CD14-positive monocyte (primary cell): Measurements from ENCODE around the gene GTPBP10. TPM values are rescaled to one million over a fixed set of nuclear protein-coding genes. Genes with fewer than 3 reads are reported as not detected.

Source experiments
- DNase-seq, 3 donors: peaks; one replicate each; pipeline ENCODE4 v3.0.0-alpha.2; 2011 to 2022
- H2AFZ ChIP-seq: 2 replicates; pipeline ENCODE4 v1.6.0; 2012; ENCODE audit warnings: mild to moderate bottlenecking, low read depth, low read length, inconsistent platforms; ENCODE audit not compliant: insufficient read depth, poor library complexity, severe bottlenecking
- H3K27ac ChIP-seq, 2 donors: 1 replicate in 1 of 2; 2 replicates in 1 of 2; pipeline ENCODE4 v1.5.1; 2012 to 2013; ENCODE audit warnings: low read length in 2 of 2, control low read depth in 1 of 2, inconsistent platforms in 1 of 2, low read depth in 1 of 2, mild to moderate bottlenecking in 1 of 2
- H3K27me3 ChIP-seq, 2 donors: one replicate each; pipeline versions ENCODE4 v1.6.0 to v1.6.1; 2011 to 2013; ENCODE audit warnings: low read length in 2 of 2; ENCODE audit not compliant: control insufficient read depth in 2 of 2, insufficient read depth in 2 of 2
- H3K36me3 ChIP-seq, 2 donors: replicated peaks in 1 of 2; 1 replicate in 1 of 2; 2 replicates in 1 of 2; pipeline versions ENCODE4 v1.5.1 to v1.6.1; 2012 to 2013; ENCODE audit warnings: low read length in 2 of 2, control low read depth in 1 of 2, inconsistent platforms in 1 of 2, mild to moderate bottlenecking in 1 of 2; ENCODE audit not compliant: insufficient read depth in 2 of 2, control insufficient read depth in 1 of 2
- H3K4me1 ChIP-seq, 2 donors: 1 replicate in 1 of 2; 2 replicates in 1 of 2; pipeline versions ENCODE4 v1.5.1 to v1.6.1; 2012 to 2013; ENCODE audit warnings: low read length in 2 of 2, control low read depth in 1 of 2, inconsistent platforms in 1 of 2, mild to moderate bottlenecking in 1 of 2, moderate library complexity in 1 of 2; ENCODE audit not compliant: insufficient read depth in 2 of 2, control insufficient read depth in 1 of 2
- H3K4me2 ChIP-seq: replicated peaks from 2 replicates; pipeline ENCODE3; 2012; ENCODE audit warnings: low read length, moderate library complexity, mild to moderate bottlenecking; ENCODE audit not compliant: poor library complexity, severe bottlenecking; ENCODE audit errors: extremely low read depth
- H3K4me3 ChIP-seq, 3 experiments: fragments of 200-600 bp in 1 of 3; sonication (generic) in 1 of 3; replicated peaks in 1 of 3; 1 replicate in 2 of 3; 2 replicates in 1 of 3; pipeline ENCODE4 v1.5.1; 2011 to 2013; ENCODE audit warnings: low read length in 3 of 3, mild to moderate bottlenecking in 3 of 3, control low read depth in 2 of 3, low read depth in 2 of 3, inconsistent platforms in 1 of 3, moderate library complexity in 1 of 3
- H3K79me2 ChIP-seq: 2 replicates; pipeline ENCODE4 v1.6.0; 2012; ENCODE audit warnings: mild to moderate bottlenecking, control low read depth, inconsistent platforms, low read length, moderate library complexity; ENCODE audit not compliant: insufficient read depth
- H3K9ac ChIP-seq: 2 replicates; pipeline ENCODE4 v1.6.0; 2017; ENCODE audit warnings: low read length, mild to moderate bottlenecking; ENCODE audit not compliant: insufficient read depth, poor library complexity, severe bottlenecking
- H3K9me3 ChIP-seq, 2 donors: replicated peaks in 1 of 2; 1 replicate in 1 of 2; 2 replicates in 1 of 2; pipeline versions ENCODE4 v1.5.1 to v1.6.1; 2012 to 2013; ENCODE audit warnings: low read length in 2 of 2, control low read depth in 1 of 2; ENCODE audit not compliant: control insufficient read depth in 1 of 2, insufficient read depth in 1 of 2
- H4K20me1 ChIP-seq: 2 replicates; pipeline ENCODE4 v1.6.0; 2012; ENCODE audit warnings: mild to moderate bottlenecking, low read length, control low read depth, moderate library complexity; ENCODE audit not compliant: insufficient read depth
- H3K27ac Mint-ChIP-seq, 7 donors: one replicate each; pipeline ENCODE4 v1.8.0; 2020; ENCODE audit warnings: mild to moderate bottlenecking in 7 of 7, mixed read lengths in 7 of 7, moderate library complexity in 6 of 7, inconsistent platforms in 2 of 7
- H3K27me3 Mint-ChIP-seq, 3 donors: one replicate each; pipeline ENCODE4 v1.8.0; 2021 to 2022; ENCODE audit warnings: low read depth in 3 of 3, mild to moderate bottlenecking in 3 of 3, mixed read lengths in 3 of 3, moderate library complexity in 3 of 3, inconsistent platforms in 1 of 3
- H3K36me3 Mint-ChIP-seq, 2 donors: one replicate each; pipeline ENCODE4 v1.8.0; 2020; ENCODE audit warnings: mixed read lengths in 2 of 2, inconsistent platforms in 1 of 2, mild to moderate bottlenecking in 1 of 2
- H3K4me1 Mint-ChIP-seq: one replicate; pipeline ENCODE4 v1.8.0; 2020; ENCODE audit warnings: mild to moderate bottlenecking, mixed read lengths
- H3K4me3 Mint-ChIP-seq, 2 donors: one replicate each; pipeline ENCODE4 v1.8.0; 2020; ENCODE audit warnings: mild to moderate bottlenecking in 2 of 2, mixed read lengths in 2 of 2, moderate library complexity in 1 of 2
- H3K9me3 Mint-ChIP-seq, 7 donors: one replicate each; pipeline ENCODE4 v1.8.0; 2020 to 2022; ENCODE audit warnings: mixed read lengths in 7 of 7, mild to moderate bottlenecking in 6 of 7, moderate library complexity in 6 of 7, inconsistent platforms in 2 of 7
- CTCF ChIP-seq: fragments of 200-600 bp; IDR thresholded peaks from one replicate; pipeline ENCODE4 v1.8.0; 2022; ENCODE audit warnings: antibody characterized with exemption, mild to moderate bottlenecking
- WGBS: methylation state at CpG from one replicate; pipeline ENCODE4 v1.1.5; 2013; ENCODE audit warnings: missing lambda C conversion rate; ENCODE audit not compliant: insufficient coverage; 5-methylcytosine and 5-hydroxymethylcytosine counted together
- intact Hi-C, 2 donors: fragments of 100-400 bp; cut with micrococcal nuclease; formaldehyde crosslinking; loops; one replicate each; pipeline versions ENCODE4 v1.15.0 to v1.15.1; 2023
- polyA plus RNA-seq, 3 donors: library from polyadenylated mRNA; depleted of rRNA in 1 of 3; unstranded in 2 of 3; stranded (reverse) in 1 of 3; fragments of 300-500 nt in 2 of 3; fragments of >200 nt in 1 of 3; fragmentation: Illumina TruSeq in 2 of 3; gene quantifications; 1 replicate in 2 of 3; 2 replicates in 1 of 3; pipeline ENCODE4 v1.2.3, GENCODE V29; 2012 to 2021

The GTPBP10 gene
- polyA plus RNA-seq, 3 donors: 7.0 to 12.2 (median 10.4) TPM

- H3K27me3 Mint-ChIP-seq: peaks cover 0 to 2% (median 0%) of the 10 kb centered on the region in 3 donors
- H3K27ac ChIP-seq: no peak overlapping the region
- intact Hi-C loops: no loop called here
- peak overlapping the region in 1 of 7 donors; percentile 15 for H3K27ac Mint-ChIP-seq
- H2AFZ ChIP-seq: no peak overlapping the region
- H3K36me3 Mint-ChIP-seq: peaks cover 31 to 60% of the 10 kb centered on the region in 2 donors
- peaks cover 8% of the 10 kb centered on the region for H3K4me1 Mint-ChIP-seq
- no peaks in the 10 kb centered on the region for H3K27me3 ChIP-seq
- H3K4me1 ChIP-seq: peaks cover 5 to 12% of the 10 kb centered on the region in 2 donors
- H3K9ac ChIP-seq: no peak overlapping the region
- peaks cover 27 to 50% of the 10 kb centered on the region in 2 donors for H3K36me3 ChIP-seq
- H3K79me2 ChIP-seq: peaks cover 64% of the 10 kb centered on the region
- TF ChIP-seq CTCF: no peak
- H3K4me3 ChIP-seq: no peak overlapping the region
- DNase-seq: no peak
- H4K20me1 ChIP-seq: no peaks in the 10 kb centered on the region
- peaks cover 0 to 13% (median 3%) of the 10 kb centered on the region in 7 donors for H3K9me3 Mint-ChIP-seq
- H3K4me2 ChIP-seq: no peak overlapping the region
- H3K4me3 Mint-ChIP-seq: no peak overlapping the region
- peaks cover 0 to 4% of the 10 kb centered on the region in 2 donors for H3K9me3 ChIP-seq
Measured at GRCh38 chr7:90351987-90352386, 5.5 kb downstream of the GTPBP10 start.

GRCh38 chr7:90383422-90383821 is 36.9 kb downstream of the GTPBP10 start:
- Histone ChIP-seq H3K4me1 (no peaks in the 10 kb centered on the region), H3K27ac (no peak overlapping the region), H3K36me3 (peaks cover 82 to 85% of the 10 kb centered on the region in 2 donors), H3K27me3 (no peaks in the 10 kb centered on the region), H3K4me2 (no peak overlapping the region), H3K4me3 (no peak overlapping the region), H3K9me3 (peaks cover 0 to 6% of the 10 kb centered on the region in 2 donors), H3K79me2 (no peaks in the 10 kb centered on the region), H3K9ac (no peak overlapping the region), H2AFZ (no peak overlapping the region), H4K20me1 (no peaks in the 10 kb centered on the region)
- no peak for TF ChIP-seq CTCF
- Mint-ChIP-seq H3K9me3 (peaks cover 0 to 11% (median 4%) of the 10 kb centered on the region in 7 donors), H3K27me3 (no peaks in the 10 kb centered on the region), H3K4me1 (no peaks in the 10 kb centered on the region), H3K27ac (no peak overlapping the region), H3K4me3 (no peak overlapping the region), H3K36me3 (peaks cover 68 to 86% of the 10 kb centered on the region in 2 donors)
- no CpG with 5 or more reads among the region's 1 CpG for WGBS
- no peak for DNase-seq
- intact Hi-C loops: no loop called here
